Measurements from ENCODE around the gene ANO9.

Gene ANO9, protein sequence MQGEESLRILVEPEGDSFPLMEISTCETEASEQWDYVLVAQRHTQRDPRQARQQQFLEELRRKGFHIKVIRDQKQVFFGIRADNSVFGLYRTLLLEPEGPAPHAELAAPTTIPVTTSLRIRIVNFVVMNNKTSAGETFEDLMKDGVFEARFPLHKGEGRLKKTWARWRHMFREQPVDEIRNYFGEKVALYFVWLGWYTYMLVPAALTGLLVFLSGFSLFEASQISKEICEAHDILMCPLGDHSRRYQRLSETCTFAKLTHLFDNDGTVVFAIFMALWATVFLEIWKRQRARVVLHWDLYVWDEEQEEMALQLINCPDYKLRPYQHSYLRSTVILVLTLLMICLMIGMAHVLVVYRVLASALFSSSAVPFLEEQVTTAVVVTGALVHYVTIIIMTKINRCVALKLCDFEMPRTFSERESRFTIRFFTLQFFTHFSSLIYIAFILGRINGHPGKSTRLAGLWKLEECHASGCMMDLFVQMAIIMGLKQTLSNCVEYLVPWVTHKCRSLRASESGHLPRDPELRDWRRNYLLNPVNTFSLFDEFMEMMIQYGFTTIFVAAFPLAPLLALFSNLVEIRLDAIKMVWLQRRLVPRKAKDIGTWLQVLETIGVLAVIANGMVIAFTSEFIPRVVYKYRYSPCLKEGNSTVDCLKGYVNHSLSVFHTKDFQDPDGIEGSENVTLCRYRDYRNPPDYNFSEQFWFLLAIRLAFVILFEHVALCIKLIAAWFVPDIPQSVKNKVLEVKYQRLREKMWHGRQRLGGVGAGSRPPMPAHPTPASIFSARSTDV

DNA sequence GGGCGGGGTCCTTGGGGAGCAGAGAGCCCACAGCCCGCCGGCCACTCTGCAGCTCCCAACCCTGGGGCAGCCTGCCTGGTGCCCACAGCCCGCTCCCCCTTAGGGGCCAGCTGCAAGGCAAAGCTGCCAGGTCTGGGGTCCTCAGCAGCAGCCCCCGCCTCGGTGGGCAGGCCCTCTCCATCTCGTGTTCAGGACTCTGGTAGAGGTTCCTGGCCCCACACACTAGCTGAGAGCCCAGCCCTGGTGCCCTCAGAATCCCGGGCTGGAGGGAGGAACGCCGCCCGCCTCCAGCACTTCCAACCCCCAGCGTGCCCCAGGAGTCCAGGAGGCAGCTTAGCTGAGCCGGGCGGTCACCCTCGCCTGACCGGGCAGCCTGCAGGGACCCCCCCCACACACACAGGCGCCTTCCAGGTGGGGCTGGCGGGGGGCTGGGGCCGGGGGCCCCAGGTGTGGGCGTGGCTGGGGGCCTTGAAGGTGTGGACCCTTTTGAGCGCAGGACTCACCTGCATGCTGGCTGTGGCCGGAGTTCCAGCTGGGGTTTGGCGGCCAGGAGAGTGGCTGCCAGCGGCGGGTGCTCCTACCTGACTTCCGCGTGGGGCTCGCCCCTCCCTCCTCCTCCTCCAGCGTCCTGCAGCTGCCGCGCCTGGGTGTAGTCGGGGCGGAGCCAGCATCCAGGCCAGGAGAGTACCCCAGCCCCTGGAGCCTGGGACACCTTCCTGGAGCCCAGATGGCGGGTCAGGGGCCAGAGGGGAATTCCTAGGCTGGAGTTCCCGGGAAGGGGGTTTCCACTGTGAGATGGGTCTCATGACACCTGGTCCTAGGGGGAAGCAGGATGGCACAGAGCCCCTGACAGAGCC is at the start of gene ANO9:
ANO9 (minus strand) TSS at position 594 of the 857 bp plus-strand sequence; CDS start at position 509, 85 bp downstream.
- no peak for DNase-seq (ENCODE audit: extremely low read depth, low read depth)
- TF ChIP-seq, protein P1, sequence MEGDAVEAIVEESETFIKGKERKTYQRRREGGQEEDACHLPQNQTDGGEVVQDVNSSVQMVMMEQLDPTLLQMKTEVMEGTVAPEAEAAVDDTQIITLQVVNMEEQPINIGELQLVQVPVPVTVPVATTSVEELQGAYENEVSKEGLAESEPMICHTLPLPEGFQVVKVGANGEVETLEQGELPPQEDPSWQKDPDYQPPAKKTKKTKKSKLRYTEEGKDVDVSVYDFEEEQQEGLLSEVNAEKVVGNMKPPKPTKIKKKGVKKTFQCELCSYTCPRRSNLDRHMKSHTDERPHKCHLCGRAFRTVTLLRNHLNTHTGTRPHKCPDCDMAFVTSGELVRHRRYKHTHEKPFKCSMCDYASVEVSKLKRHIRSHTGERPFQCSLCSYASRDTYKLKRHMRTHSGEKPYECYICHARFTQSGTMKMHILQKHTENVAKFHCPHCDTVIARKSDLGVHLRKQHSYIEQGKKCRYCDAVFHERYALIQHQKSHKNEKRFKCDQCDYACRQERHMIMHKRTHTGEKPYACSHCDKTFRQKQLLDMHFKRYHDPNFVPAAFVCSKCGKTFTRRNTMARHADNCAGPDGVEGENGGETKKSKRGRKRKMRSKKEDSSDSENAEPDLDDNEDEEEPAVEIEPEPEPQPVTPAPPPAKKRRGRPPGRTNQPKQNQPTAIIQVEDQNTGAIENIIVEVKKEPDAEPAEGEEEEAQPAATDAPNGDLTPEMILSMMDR (IDR thresholded peaks at IDR 0.05; ENCODE audit: low read depth, low read length, missing control alignments) = no peak
- no peak within 1 kb of the TSS for H3K4me3 ChIP-seq (replicated peaks; ENCODE audit: low read depth, low read length)

DNA sequence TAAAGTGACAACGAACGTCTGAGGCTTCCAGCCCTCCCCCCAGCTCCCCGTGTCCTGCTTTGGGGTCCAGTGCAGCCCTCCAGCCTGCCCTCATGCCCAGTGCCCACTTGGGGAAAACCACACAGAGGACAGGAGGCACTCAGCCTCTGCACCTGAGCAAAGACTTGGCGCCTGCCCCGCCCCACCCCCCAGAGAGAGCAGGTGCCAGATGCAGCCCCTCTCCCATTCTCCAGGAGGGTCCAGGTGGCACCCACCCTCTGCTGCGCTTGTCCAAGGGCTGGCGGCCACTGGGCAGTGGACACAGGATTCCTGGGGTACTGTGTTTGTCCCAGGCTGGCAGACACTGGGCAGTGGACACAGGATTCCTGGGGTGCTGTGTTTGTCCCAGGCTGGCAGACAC is 49.5 kb upstream of the ANO9 start:
- H3K4me3 ChIP-seq (replicated peaks; ENCODE audit: low read depth, low read length) = no peak overlapping the region
- TF ChIP-seq, protein P1 (IDR thresholded peaks at IDR 0.05; ENCODE audit: low read depth, low read length, missing control alignments) = no peak
- no peak for DNase-seq (ENCODE audit: extremely low read depth, low read depth)

DNA sequence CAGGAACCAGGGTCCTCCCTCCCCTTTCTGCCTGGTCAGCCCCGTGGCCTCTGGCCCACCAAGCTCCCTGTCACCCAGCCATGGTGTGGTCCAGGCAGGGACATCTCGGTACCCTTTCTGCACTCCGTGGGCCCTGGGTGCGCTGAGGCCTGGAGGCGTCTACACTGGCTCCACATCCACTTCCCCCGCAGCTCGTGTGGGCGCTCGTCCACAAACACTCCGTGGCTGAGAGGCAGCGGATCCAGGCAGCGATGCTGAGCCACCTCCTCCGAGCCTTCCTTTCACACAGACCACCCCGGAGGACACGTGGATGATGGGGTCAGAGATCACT is 49.1 kb upstream of the ANO9 start:
- no peak for DNase-seq (ENCODE audit: extremely low read depth, low read depth)
- TF ChIP-seq, protein P1 (IDR thresholded peaks at IDR 0.05; ENCODE audit: low read depth, low read length, missing control alignments) = no peak
- H3K4me3 ChIP-seq (replicated peaks; ENCODE audit: low read depth, low read length) = no peak overlapping the region

DNA sequence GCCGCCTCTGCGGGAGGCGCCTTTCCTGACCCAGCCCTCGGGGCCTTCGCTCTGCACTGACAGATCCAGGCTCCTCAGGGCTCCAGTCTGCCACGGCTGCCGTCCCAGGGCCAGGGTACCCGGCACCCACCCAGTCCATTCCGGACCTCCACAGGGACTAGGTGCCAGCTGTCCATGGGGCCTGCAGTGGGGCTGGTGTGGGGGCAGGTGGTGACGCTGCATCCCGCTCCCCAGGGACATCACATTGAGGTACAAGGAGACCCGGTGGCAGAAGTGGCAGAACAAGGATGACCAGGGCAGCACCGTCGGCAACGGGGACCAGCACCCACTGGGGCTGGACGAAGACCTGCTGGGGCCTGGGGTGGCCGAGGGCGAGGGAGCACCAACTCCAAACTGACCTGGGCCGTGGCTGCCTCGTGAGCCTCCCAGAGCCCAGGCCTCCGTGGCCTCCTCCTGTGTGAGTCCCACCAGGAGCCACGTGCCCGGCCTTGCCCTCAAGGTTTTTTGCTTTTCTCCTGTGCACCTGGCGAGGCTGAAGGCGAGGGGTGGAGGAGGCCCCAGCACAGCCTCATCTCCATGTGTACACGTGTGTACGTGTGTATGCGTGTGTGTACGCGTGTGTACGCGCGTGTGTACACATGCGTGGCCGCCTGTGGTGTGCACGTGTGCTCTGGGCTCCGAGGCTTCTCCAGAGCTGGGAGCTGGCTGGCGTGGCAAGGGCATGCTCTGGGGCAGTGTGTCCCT is 48.5 kb upstream of the ANO9 start:
- TF ChIP-seq, protein P1 (IDR thresholded peaks at IDR 0.05; ENCODE audit: low read depth, low read length, missing control alignments) = no peak
- DNase-seq (ENCODE audit: extremely low read depth, low read depth) = no peak
- no peak overlapping the region for H3K4me3 ChIP-seq (replicated peaks; ENCODE audit: low read depth, low read length)

DNA sequence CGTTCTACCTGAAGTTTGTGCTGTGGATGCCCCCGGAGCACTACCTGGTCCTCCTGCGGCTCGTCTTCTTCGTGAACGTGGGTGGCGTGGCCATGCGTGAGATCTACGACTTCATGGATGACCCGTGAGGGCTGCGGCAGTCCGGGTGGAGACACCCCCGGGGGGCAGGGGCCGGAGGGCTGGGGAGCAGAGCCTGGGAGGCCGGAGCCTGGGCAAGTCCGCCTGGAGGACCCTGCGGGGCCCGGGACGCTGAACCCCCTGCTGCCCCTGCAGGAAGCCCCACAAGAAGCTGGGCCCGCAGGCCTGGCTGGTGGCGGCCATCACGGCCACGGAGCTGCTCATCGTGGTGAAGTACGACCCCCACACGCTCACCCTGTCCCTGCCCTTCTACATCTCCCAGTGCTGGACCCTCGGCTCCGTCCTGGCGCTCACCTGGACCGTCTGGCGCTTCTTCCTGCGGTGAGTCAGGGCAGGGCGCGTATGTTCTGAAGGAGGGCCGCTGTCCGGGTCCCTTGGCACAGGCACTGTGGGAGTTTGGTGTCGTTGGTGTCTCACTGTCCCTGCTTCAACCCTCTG is 47.9 kb upstream of the ANO9 start:
- H3K4me3 ChIP-seq (replicated peaks; ENCODE audit: low read depth, low read length) = no peak overlapping the region
- TF ChIP-seq, protein P1 (IDR thresholded peaks at IDR 0.05; ENCODE audit: low read depth, low read length, missing control alignments) = no peak
- DNase-seq (ENCODE audit: extremely low read depth, low read depth) = no peak

DNA sequence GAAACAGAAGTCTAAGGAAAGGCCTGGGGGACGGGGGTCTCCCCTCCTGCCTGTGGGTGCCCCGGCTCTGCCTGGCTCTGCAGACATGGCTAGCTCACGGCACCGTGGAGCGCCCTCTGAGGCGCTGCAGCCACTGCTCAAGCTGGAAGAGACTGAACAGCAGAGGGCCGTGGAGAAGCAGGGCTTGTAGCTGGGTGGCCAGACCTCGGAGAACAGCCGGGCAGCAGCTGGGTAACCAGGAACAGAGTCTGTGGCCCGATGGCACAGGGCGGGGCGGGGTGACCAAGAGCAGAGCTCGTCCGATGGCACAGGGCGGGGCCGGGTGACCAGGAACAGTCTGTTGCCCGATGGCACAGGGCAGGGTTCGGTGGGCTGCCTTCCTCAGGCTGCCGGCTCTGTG is 47.2 kb upstream of the ANO9 start:
- TF ChIP-seq, protein P1 (IDR thresholded peaks at IDR 0.05; ENCODE audit: low read depth, low read length, missing control alignments) = no peak
- no peak for DNase-seq (ENCODE audit: extremely low read depth, low read depth)
- H3K4me3 ChIP-seq (replicated peaks; ENCODE audit: low read depth, low read length) = no peak overlapping the region

Measured in HFF-Myc (cell line).